Measurements from ENCODE around the gene TRIM25.

DNA sequence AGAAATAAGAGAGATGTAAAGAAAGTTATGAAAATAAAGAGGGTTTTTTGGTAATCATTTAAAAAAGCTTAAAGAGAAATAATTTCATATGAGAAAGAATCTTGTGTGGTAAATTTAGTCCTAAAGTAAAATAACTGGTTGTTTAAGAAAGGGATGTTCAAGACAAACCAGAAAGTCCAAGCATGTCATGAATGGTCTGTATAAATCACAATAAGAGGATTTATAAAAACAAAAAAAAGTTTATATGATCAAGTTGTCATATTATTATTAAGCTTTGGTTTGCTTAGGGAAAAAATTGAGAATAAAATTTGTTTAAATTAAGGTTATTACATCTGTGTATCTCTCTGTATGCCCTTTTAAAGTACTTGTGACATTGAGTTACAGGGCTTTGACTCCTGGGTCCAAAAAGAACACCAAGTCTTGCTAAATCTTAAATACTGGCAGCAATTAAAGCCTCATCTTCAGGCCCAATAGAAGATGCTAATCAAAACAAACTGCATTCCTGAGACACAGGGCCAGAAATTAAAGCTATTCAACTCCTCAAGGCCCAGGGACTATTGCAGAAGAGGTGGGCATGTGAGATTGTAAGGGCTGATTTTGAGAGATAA is 15.6 kb upstream of the TRIM25 start:
- TF ChIP-seq CTCF (conservative IDR thresholded peaks at IDR 0.05 in 1 of 2, IDR thresholded peaks at IDR 0.05 in 1 of 2; ENCODE audit: low read depth in 1 of 2, low read length in 2 of 2) (no peak), EZH2 (IDR thresholded peaks at IDR 0.05; ENCODE audit: low read length, missing control alignments) (no peak)

Data from fibroblast of lung (primary cell).